VCaP (cell line): ENCODE results near the gene KLRF2.

Experiments used
- H3K27ac ChIP-seq: fragments of 450-650 bp; 2 replicates; pipeline ENCODE4 v1.5.1; 2017
- CTCF ChIP-seq: fragments of 450-650 bp; conservative IDR thresholded peaks from 2 replicates; pipeline ENCODE4 v1.5.1; 2017; ENCODE audit warnings: mild to moderate bottlenecking, moderate library complexity

The KLRF2 gene

GRCh38 chr12:9888665-9889273, 7.5 kb downstream of the KLRF2 start:
- TF ChIP-seq CTCF, result no peak
- H3K27ac ChIP-seq, result no peak overlapping the region

GRCh38 chr12:9895215-9895971, 14.1 kb downstream of the KLRF2 start:
- no peak overlapping the region for H3K27ac ChIP-seq
- no peak for TF ChIP-seq CTCF

- TF ChIP-seq CTCF, result no peak
- no peak overlapping the region for H3K27ac ChIP-seq
Measured at GRCh38 chr12:9897535-9897934, 16.2 kb downstream of the KLRF2 start.

- no peak for TF ChIP-seq CTCF
- H3K27ac ChIP-seq, result no peak overlapping the region
Measured at GRCh38 chr12:9899209-9899608, 17.9 kb downstream of the KLRF2 start.

- H3K27ac ChIP-seq, result no peak overlapping the region
- no peak for TF ChIP-seq CTCF
Measured at GRCh38 chr12:9900930-9901329, 19.6 kb downstream of the KLRF2 start.

- no peak for TF ChIP-seq CTCF
Measured at GRCh38 chr12:9902539-9903228, 21.4 kb downstream of the KLRF2 start.

GRCh38 chr12:9906873-9907272, 25.6 kb downstream of the KLRF2 start:
- H3K27ac ChIP-seq, result no peak overlapping the region
- TF ChIP-seq CTCF, result no peak

More at GRCh38 chr12:9902539-9903228, 21.4 kb downstream of the KLRF2 start:
- no peak overlapping the region for H3K27ac ChIP-seq
